Left lobe of liver (tissue), 2 donors: Measurements from ENCODE around the gene NFATC2. TPM values are rescaled to one million over a fixed set of nuclear protein-coding genes. Genes with fewer than 3 reads are reported as not detected.

Experiments
- ATAC-seq: fragments of 200-7000 bp; cut with Tn5 transposase; one replicate; pipeline ENCODE4 v1.9.1; 2020; ENCODE audit warnings: mild to moderate bottlenecking, moderate library complexity
- DNase-seq: peaks from one replicate; pipeline ENCODE4 v3.0.0-alpha.2; 2020; ENCODE audit warnings: low spot score
- total RNA-seq: library from RNA; stranded (reverse); gene quantifications from one replicate; pipeline ENCODE4 v1.2.1, GENCODE V29; 2021
- donor health status: DM: no; HTN: no; CAD: no; lungs with moderate emphysema.
- donor health status: DM: no; HTN: yes; CAD: no.

Gene NFATC2
- total RNA-seq: 4.6 TPM

- ATAC-seq: peak; percentile 80
- peak; percentile 69 for DNase-seq
Measured at GRCh38 chr20:51542571-51543421, at the start of gene NFATC2. NFATC2 (minus strand) TSS chr20:51542719; CDS start chr20:51542499, 220 bp downstream.

GRCh38 chr20:51591871-51592270 lies 49.4 kb upstream of the NFATC2 start:
- no peak for DNase-seq
- no peak for ATAC-seq

GRCh38 chr20:51588762-51589161 lies 46.2 kb upstream of the NFATC2 start:
- no peak for ATAC-seq
- DNase-seq: no peak

- ATAC-seq (no peak), DNase-seq (no peak)
Measured at GRCh38 chr20:51587145-51587544, 44.6 kb upstream of the NFATC2 start.

GRCh38 chr20:51586005-51586440 lies 43.5 kb upstream of the NFATC2 start:
- DNase-seq (no peak), ATAC-seq (no peak)

GRCh38 chr20:51585148-51585547 lies 42.6 kb upstream of the NFATC2 start:
- DNase-seq (no peak), ATAC-seq (no peak)

- no peak for ATAC-seq
- DNase-seq: no peak
Measured at GRCh38 chr20:51584737-51585136, 42.2 kb upstream of the NFATC2 start.

- ATAC-seq (no peak), DNase-seq (no peak)
Measured at GRCh38 chr20:51584116-51584515, 41.6 kb upstream of the NFATC2 start.

- ATAC-seq (no peak), DNase-seq (no peak)
Measured at GRCh38 chr20:51583499-51583898, 41.0 kb upstream of the NFATC2 start.

- DNase-seq (no peak), ATAC-seq (no peak)
Measured at GRCh38 chr20:51583073-51583472, 40.6 kb upstream of the NFATC2 start.

- ATAC-seq (no peak), DNase-seq (no peak)
Measured at GRCh38 chr20:51581571-51581970, 39.1 kb upstream of the NFATC2 start.

GRCh38 chr20:51579137-51579536 lies 36.6 kb upstream of the NFATC2 start:
- no peak for DNase-seq
- no peak for ATAC-seq

GRCh38 chr20:51578145-51578459 lies 35.6 kb upstream of the NFATC2 start:
- DNase-seq (no peak), ATAC-seq (no peak)

GRCh38 chr20:51577432-51578144 lies 35.1 kb upstream of the NFATC2 start:
- ATAC-seq (no peak), DNase-seq (no peak)

GRCh38 chr20:51575486-51575885 lies 33.0 kb upstream of the NFATC2 start:
- DNase-seq (no peak), ATAC-seq (no peak)

GRCh38 chr20:51574248-51575033 lies 31.9 kb upstream of the NFATC2 start:
- no peak for DNase-seq
- no peak for ATAC-seq

- ATAC-seq (peak; percentile 66), DNase-seq (no peak)
Measured at GRCh38 chr20:51573576-51574243, 31.2 kb upstream of the NFATC2 start.

- DNase-seq (no peak), ATAC-seq (no peak)
Measured at GRCh38 chr20:51571460-51571794, 28.9 kb upstream of the NFATC2 start.

- no peak for DNase-seq
- ATAC-seq: no peak
Measured at GRCh38 chr20:51570739-51571459, 28.4 kb upstream of the NFATC2 start.
